ENCODE data around the gene RAB3A.

The RAB3A gene

DNA sequence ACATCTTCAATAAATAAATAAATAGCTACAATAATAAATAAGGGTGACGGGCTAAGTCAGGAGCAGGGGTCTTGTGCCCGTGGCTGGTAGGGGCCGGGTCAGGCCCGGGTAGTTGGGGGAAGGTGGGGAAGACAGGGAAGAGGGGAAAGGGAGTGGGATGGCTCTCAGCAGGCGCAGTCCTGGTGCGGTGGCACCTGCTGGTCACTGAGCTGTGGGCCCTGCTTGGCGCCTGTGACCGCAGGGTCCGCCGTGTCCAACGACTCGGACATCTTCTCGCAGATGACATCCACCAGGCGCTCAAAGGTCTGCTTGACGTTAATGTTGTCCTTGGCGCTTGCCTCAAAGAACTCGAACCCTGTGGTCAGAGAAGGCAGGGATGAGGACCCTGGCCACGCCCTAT lies 6.5 kb downstream of the RAB3A start:
- FAIRE-seq, result no peak

DNA sequence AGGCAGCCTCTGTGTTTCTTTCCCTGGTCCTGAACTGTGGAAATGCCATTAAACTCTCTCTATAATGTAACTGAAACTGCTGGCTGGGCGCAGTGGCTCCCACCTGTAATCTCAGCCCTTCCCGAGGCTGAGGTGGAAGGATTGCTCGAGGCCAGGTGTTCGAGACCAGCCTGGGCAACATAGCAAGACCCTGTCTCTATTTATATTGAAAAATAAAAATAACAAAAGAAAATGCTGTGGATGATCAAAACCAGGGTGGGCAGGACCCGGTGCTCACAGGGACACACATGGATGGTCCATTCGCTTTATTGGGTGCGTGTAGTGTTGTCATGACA lies 7.4 kb downstream of the RAB3A start:
- FAIRE-seq, result no peak

DNA sequence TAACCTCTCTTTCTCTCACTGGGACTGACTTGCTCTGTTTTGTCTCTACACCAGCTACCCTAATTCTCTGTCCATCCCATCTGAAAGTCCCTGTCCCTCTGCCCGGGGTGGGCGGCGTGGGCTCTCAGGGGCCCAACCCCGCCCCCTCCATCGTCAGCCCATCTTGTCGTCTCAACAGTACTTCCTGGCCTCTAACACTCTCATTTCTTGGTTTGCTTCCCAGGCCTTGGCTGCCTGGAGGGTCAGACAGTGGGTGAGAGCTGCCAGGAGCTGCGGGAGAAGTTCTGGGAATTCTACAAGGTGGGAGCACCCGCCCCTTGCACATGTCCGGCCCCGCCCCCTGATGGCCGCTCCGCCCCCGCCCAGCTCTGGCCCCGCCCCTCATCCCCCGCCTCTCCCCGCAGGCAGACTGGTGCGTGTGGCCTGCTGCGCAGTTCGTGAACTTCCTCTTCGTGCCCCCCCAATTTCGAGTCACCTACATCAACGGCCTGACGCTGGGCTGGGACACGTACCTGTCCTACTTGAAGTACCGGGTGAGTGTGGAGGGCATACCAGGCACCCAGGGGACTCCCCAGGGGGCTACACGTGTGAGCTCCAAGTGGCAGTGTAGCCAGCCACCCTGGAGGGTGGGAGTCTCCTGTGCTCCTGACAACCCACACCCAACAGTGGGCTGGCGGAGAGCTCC lies 9.1 kb downstream of the RAB3A start:
- FAIRE-seq, result no peak

DNA sequence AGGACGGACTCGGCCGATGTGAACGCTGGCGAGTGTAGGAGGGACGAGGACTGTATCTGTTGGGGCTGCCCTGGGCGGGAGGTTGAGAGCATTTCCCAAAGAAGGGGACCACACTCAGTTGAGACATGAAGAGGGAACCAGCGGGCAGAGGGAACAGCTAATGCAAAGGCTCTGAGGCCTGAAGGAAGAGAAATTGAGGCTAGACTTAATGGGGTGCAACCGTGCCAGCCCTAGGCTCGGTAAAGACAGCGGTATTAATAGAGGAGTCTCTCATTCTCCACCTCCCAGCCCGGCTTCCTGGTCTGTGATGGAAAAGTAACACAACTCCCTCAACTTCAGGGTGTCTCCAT lies 9.7 kb downstream of the RAB3A start:
- FAIRE-seq, result no peak

DNA sequence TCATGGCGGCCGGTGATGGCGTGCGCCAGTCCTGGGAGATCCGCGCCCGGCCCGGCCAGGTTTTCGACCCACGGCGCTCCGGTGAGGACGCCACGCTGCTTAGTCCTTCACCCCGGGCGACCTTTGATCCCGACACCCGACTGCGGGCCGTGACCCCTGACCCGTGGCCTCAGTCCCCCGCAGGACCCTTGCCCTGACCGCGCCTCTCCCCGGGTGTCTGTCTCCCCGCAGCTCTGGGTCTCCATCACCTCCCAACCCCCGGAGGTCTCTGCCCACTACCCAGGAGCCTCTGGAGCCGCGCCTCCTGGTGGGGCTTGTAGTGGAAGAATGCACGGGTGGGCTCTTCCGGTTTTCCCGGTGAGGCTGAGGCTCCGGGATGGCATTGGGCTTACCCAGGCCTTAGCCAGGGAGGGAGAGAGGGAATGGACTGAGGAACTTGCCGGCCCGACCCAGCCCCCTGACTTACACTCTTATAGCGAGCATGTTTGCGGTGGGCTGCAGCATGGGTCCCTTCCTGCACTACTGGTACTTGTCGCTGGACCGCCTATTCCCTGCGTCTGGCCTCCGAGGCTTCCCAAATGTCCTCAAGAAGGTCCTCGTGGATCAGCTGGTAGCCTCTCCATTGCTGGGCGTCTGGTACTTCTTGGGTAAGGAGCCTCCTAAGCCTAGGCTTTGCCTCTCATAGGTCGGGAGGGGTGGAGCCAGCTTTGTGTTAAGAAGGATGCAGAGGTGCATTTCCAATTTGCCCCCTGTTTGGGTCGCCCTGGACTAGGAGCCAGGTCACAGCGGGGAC lies 10.3 kb downstream of the RAB3A start:
- FAIRE-seq, result no peak

DNA sequence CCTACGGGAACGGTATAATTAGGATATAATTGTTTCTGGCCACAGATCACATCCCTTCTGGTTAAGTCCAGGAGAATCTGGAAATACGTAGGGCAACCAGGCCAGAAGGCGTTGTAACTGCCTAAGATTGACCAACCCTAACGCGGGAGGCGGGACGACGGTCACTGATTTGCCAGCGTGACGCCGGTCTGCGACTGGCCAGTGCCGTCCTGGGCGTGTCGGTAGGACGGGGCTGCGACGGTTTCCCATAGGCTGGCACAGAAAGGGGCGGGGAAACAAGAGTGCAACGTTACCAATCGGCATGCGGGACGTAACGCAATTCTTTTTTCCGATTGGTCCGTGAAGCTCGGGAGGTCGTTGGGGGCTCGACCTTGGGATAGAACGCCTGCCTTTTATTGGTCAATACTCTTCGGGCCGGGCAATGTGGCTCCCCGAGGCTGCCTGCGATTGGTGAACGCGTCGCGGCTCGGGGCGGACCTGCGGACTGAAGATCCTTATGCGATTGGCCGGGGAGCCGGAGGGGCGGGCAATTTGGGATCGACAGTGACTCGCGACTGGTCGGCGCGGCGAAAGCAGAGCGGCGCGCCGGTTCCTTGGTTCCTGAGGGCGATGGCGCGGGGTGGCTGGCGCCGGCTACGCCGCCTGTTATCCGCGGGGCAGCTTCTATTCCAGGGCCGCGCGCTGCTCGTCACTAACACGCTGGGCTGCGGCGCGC lies 11.0 kb downstream of the RAB3A start, which contains the start of gene MPV17L2:
MPV17L2 (plus strand) TSS at position 546 of the 715 bp plus-strand sequence; CDS start at position 610, 64 bp downstream.
- FAIRE-seq, result peak; percentile 97

DNA sequence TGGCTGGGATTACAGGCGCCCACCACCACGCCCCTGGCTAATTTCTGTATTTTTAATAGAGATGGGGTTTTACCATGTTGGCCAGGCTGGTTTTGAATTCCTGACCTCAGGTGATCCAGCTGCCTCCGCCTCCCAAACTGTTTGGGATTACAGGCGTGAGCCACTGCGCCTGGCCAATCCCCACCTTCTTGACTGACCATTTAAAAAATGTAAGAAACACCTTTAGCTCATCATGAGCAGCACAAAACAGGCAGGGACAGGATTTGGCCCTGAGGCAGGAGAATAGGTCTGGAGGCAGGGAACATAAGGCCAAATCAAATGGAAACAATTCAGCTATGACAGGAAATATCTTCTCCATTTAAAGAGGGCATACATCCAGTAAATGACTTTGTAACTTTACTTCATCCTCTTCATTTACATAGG lies 12.2 kb downstream of the RAB3A start:
- no peak for FAIRE-seq

DNA sequence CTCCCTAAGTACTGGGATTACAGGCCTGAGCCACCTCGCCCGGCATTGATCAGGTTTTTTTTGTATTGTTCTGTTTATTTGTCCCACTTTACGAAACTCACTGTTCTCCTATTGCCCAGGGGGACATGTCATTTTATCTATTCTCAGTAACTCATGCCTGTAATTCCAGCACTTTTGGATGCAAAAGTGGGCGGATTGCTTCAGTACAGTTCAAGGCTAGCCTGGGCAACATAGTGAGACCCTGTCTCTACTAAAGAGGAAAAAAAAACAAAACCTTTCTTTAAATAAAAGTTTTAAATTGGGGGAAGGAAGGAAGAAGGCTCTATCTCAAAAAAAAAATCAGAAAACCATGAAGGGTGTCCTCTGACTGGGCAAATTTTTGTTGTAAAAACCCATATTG lies 13.6 kb downstream of the RAB3A start:
- FAIRE-seq, result no peak

DNA sequence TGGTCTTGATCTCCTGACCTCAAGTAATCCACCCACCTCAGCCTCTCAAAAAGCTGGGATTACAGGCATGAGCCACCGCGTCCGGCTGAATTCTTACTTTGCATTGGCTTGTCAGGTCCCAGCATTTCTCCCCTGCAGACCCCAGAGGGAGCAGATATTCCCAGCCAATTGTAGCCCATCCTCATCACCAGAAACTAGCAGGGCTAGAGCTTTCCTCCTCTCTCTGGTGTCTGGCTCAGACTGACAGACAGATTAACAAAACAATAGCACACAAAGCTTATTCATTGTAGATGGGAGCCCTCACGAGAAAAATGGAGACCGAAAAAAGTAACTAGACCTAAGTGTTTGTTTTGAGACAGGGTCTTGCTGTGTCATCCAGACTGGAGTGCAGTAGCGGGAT lies 18.3 kb downstream of the RAB3A start:
- no peak for FAIRE-seq

DNA sequence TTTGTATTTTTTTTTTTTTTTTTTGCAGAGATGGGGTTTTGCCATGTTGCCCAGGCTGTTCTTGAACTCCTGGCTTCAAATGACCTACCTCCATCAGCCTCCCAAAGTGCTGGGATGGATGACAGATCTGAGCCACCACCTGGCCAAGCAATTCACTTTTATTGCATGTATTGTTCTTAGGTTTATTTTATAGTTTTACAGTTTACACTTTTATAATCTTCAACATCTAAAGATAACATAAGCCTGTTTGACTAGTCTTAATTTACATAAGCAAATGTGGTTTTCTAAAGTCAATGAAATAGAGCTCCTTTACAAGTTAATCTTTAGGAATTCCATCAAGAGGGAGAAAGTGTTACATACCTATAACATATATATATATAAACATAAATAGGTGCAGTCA lies 20.3 kb downstream of the RAB3A start:
- no peak for FAIRE-seq

DNA sequence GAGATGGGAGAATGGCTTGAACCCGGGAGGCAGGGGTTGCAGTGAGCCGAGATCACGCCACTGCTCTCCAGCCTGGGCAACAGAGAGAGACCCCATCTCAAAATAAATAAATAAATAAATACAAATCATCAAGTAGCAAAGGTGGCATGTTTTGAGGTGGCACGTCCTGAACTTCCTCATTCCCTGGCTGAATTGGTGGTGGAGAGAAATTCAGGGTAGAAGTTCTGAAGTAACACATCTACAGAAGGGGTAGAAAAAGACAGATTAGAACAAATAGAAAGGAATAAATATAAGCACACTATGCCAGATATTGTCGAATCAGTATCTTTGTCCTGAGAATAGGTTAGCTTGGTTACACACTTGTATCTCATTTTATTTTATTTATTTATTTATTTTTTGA lies 23.9 kb downstream of the RAB3A start:
- FAIRE-seq, result no peak

DNA sequence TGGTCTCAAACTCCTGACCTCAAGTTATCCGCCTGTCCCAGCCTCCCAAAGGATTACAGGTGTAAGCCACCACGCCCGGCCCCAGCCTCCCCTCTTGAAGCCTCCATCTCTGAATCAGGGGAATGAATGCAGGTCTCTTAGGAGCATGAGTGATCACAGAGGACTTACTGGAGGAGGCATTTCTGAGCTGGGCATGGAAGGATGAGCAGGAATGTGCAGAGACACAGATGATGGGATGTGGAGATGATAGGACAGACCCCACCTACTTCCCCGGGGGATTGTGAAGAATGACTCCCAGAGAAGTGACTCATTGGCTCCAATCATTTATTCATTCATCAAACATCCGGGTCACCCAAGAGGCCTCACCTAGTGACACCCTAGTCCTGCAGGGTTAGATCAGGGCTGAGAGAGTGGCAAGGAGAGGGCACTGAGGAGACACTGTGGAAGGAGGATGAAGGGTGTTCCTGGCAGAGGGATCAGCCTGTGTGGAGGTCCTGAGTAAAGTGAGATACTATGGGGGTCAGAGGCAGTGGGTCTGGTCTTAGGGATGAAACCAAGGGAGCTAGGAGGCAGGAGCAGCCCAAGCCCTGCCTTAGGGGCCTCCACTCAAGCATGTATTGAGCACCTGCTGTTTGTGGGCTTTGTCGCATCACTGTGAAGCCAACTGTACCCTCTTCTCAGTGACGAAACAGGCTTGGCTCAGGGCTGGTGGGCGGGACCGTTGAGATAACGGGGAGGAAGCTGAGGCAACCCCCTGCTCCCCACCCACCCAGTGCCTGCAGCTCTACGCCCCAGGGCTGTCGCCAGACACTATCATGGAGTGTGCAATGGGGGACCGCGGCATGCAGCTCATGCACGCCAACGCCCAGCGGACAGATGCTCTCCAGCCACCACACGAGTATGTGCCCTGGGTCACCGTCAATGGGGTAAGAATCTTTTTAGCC lies 27.2 kb downstream of the RAB3A start:
- no peak for FAIRE-seq

DNA sequence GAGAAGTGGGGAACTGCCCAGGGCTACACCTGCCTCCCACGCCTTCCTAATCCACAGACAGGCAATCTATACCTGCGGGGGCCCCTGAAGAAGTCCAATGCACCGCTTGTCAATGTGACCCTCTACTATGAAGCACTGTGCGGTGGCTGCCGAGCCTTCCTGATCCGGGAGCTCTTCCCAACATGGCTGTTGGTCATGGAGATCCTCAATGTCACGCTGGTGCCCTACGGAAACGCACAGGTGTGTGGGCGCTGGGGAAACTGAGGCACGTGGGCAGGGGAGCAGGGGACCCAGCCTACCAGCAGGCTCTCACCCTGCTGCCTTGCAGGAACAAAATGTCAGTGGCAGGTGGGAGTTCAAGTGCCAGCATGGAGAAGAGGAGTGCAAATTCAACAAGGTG lies 28.9 kb downstream of the RAB3A start:
- no peak for FAIRE-seq

DNA sequence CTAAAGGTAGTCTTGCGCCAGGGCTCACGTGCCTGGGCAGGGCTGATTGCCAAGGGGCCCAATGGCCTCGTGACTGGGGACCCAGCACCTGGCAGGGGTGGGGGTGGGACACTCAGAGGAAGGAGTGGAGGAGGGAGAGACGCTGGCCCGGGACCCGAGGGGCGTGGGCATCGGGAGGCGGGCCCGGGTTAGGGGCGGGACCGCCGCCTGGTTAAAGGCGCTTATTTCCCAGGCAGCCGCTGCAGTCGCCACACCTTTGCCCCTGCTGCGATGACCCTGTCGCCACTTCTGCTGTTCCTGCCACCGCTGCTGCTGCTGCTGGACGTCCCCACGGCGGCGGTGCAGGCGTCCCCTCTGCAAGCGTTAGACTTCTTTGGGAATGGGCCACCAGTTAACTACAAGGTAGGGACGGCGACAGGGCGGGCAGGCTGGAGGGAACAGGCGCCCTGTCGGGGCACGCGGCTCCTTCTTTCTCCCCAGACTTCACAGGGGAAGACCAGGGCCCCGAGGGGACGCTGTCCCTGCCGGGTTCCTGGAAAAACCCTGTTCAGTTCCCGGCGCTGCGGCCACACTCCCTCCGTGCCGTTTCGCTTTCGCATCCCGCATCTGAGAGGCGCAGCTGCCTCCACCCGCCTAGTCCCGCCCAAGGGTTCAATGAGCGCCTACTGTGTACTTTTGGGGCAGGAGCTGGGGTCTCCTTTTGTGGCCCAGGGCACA lies 30.1 kb downstream of the RAB3A start, which contains the start of gene IFI30:
IFI30 (plus strand) TSS at position 242 of the 717 bp plus-strand sequence; CDS start at position 271, 29 bp downstream.
- no peak for FAIRE-seq

DNA sequence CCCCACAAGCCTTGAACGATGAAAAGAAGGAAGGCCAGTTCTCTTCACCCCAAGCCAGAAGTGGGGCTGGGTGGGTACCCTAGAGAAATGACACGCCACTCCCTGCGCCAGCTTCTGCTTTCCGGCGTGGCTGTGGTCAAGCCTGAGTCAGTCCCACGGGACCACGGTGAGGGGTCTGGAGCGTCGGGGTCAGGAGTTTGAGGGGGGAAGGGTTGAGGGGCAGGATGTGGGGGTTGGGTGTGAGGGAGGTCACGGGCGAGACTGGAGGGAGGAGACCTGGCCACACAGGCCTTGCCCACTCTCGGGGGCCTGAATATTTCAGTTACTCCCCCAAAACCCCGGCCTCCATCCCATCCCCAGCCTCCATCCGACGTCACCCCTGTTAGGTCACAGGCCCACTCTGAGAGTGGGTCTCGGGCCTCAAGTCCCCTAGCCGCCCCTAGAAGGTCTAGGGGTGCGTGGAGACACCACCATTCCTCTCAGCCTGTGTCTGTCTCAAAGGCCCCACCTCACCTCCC lies 30.7 kb downstream of the RAB3A start:
- no peak for FAIRE-seq

DNA sequence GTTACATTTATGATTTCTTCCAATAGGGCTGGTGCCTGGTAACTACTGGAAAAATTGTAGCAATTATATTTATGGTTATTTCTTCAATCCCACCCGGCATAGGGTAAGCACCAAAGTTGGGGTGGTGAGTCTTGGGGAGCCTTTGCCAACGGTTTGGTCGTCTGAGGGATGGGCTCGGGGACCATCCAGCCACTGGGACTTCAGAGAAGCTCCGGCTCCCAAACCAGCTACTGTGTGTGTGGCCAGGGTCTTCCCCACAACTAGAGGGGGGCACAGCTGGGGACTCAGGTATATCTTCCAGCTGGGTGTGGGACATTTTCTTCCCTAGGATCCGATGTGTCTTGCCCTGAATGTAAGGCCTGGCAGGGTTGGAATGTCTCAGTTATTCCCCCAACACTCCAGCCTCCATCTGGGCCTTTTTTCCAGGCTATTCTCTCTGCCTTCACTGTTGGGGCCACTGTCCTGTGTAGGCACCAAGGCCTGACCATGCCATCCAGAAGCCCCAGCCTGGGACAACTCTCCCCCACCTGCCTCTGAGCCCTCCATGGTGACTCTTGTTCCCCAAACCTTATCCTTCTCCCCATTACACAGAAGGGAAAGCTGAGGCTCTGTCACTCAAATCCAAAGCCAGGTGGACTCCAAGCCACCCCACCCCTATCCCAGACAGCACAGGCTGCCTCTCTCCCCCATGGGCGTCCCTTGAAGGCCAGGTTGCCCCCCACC lies 31.4 kb downstream of the RAB3A start:
- no peak for FAIRE-seq

DNA sequence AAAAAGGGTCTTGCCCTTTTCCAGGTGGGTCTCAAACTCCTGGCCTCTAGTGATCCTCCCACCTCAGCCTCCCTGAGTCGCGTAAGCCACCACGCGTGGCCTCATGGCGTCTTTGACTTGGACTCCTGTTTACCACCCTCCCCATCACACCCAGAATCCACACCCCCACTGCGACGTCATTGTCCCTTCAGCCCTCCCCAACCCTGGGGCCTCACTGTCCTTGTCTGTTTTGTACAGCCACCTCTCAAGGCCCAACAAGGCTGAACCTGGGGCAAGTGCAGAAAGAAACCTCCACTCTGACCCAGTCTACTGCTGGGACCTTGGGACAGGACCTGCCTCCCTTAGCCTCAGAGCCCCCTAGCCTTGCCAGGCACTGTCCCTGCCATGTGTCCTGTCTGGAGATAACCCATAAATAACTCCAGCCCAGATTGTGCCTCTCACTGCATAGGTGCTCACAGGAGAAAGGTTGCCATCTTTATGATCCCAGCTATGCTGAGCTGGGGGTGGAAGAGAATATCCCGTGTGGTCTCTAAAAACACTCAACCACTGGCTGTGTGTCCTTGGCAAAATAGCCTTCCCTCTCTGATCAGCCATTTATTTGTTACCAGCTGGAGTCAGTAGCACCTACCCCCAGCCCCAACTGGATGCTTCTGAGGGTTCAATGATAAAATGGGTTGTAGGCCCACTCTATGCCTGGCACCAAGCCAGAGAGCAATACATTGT lies 32.1 kb downstream of the RAB3A start:
- FAIRE-seq, result no peak

DNA sequence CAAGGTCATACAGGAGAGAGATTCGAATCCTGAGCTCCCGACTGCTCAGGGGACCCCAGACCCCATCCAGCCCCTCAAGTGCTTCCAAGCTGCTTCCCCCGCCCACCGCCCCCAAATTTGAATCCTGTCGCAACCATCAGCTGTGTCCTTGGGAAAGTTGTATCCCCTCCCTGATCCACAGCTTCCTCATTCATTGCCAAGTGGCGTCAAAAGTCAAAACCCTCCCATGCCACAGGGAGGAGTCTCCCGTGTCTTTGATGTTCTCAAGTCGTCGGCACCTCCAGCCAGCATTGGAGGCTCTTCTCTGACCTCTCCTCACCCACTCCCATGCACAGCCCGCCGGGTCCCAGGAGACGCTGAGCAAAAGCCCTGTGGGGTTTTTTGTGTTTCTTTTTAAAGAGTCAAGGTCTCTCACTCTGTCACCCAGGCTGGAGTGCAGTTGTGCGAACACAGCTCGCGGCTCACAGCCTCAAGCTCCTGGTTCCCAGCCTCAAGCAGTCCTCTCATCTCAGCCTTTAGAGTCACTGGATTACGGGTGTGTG lies 33.1 kb downstream of the RAB3A start:
- FAIRE-seq, result no peak

DNA sequence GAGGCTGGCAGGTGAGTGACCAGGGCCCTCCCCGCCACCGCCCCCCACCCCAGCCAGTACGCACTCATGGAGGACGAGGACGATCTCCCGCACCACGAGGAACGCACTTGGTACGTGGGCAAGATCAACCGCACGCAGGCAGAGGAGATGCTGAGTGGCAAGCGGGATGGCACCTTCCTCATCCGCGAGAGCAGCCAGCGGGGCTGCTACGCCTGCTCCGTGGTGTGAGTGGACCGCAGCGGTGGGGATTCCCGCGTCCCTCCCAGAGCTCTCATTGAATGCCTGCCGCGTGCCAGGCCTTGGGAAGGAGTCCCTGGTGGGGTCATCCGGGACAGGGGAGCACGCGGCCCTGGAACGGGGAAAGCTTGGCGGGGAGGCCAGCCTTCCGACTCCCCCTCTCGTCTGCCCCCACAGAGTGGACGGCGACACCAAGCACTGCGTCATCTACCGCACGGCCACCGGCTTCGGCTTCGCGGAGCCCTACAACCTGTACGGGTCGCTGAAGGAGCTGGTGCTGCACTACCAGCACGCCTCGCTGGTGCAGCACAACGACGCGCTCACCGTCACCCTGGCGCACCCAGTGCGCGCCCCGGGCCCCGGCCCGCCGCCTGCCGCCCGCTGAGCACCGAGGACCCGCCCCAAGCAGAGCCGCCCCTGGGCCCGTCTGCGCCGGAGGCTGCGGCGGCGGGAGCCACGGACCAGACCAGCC lies 35.0 kb downstream of the RAB3A start:
- FAIRE-seq, result no peak

All from islet of Langerhans (tissue), 1 donor.